Activated effector memory CD4-positive, alpha-beta T cell treated with Interleukin-2 at 50 U/mL for 16 hours (primary cell): ENCODE measurements around the gene FGD4.

Source experiments
- DNase-seq: peaks from one replicate; pipeline ENCODE4 v3.0.0-alpha.2; 2020

The FGD4 gene

GRCh38 chr12:32566663-32567295, 167.4 kb downstream of the FGD4 start:
- DNase-seq, result no peak

GRCh38 chr12:32567296-32567674, 167.9 kb downstream of the FGD4 start:
- DNase-seq, result no peak

DNA sequence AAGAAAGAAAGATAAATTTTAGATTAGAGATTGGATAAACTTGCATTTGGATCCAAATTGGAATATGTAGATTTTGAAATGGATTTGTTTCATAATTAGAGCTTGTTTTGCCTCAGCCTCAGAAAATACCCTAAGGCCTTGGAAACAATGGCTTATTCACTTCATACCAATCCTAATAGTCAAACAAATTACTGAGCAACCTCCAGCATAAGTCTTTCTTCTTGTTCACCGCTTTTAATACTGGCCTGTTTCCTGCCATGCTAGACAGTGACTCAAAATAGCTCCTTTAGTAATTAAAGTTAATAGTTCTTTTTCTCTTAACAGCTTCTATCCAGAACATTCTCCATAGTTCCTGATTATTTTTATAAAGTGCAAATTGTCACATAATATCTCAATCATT, 168.9 kb downstream of the FGD4 start:
- DNase-seq, result no peak

DNA sequence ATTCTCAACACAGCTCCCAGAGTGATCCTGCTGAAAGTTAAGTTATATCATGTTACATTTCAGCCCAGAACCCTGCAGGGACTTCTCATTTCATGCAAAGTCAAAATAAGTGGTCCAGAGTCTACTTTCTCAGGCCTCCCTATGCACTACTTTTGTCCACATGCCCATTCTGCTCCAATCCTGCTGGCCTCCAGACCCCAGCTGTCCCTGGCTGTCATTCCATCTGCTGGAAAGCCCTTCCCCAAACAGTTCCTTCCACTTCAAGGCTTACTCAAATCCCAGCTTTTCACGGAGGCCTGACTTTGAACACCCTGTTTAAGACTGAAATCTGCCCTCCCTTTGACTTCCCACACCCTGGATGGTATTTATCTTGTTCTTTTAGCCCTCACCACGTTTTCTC, 169.9 kb downstream of the FGD4 start:
- no peak for DNase-seq

- DNase-seq, result no peak
These were observed 175.2 kb downstream of the FGD4 start for GRCh38 chr12:32574585-32574984.

DNA sequence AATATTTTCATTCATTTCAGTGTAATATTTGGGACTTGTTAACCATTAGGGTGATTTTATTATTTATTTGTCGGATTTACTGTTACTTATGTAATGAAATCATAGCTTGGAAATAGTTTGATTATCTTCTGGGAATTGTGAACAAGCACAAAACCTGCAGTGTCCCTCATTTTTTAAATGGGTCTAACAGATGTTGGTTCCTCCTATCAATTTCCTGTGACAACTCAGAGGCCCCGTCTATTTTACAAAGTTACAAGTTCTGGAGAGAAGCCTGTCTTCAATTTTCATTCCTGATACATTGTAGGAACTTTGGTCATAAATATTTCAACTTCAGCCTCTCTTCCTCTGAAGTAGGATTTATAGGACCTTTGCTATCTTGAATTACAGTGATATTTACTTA, 178.0 kb downstream of the FGD4 start:
- no peak for DNase-seq

DNA sequence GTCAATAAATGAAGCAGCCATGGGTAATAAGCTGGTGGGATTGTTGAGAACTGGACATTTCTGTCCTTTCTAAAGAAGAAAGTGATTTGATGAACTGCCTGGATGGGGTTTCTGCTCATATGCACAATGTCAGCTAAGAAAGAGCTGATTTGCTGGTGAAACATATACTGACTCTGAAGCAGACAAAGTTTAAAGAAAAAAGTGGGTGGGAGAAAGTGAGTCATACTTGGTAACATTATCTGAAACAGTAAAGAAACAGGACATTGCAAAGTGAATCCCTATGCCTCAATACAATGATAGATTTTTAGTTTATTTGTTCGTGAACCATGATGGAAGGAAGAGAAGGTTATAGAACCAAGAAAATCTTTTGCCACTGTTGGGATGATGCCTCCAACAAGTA, 184.2 kb downstream of the FGD4 start:
- no peak for DNase-seq

- no peak for DNase-seq
These were observed 186.3 kb downstream of the FGD4 start for GRCh38 chr12:32585680-32586079.

- DNase-seq, result no peak
These were observed 187.0 kb downstream of the FGD4 start for GRCh38 chr12:32586390-32586789.

DNA sequence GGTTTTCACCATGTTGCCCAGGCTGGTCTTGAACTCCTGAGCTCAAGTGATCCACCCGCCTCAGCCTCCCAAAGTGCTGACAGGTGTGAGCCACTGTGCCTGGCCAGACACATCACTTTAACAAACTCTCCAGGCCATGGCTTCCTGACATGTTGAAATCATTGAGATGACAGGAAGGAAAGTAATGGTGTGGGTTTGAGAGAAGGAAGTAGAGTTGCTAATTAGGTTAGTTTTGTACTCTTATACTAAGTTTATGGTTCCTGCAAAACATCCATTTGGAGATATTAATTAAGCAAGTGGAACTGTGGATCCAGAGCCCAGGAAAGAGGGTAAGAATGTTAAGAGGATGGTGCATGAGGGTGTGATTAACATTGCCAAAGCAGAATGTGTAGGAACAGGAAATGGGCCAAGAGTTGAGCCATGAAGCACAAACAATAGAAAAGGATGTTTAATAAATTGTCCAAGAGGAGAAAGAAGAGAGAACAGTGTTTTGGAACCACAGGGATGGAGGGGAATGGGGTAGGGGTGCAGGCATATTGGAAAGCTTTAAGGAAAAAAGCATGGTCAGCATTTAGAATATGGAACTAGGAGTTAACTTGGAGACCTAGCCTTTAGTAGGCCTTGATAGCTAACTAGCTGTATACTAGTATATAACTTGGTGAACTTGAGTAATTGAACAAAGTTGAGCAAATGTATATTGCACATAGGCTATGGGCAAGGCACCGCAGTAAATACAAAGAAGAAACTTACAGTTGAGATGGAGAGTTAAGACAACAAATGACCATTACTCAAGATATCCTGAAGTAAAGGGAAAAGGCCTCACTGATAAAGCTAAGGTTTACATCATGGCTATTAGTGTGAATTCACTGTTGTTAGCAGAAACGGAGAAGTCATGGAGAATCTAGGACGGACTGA, 188.5 kb downstream of the FGD4 start:
- DNase-seq, result no peak

DNA sequence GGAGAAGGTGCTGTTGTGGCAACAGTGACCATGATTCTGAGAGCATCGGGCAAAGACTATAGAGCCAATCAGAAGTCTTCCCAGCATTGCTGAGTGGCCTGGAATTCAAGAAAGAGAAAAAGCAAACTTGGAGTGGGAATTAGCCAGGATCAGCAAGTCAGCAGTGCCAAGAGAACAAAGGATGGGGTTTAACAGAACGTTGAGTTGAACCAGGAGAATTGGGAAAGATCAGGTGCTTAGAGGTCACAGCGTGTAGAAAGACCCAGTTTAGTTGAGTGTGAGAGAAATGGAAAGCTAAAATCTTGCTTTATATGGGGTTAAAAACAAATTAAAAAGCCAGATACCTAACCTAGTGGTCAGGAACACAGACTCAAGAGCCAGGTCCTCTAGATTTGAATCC, 189.2 kb downstream of the FGD4 start:
- DNase-seq, result no peak

GRCh38 chr12:32589165-32589865, 190.0 kb downstream of the FGD4 start:
- DNase-seq, result no peak

DNA sequence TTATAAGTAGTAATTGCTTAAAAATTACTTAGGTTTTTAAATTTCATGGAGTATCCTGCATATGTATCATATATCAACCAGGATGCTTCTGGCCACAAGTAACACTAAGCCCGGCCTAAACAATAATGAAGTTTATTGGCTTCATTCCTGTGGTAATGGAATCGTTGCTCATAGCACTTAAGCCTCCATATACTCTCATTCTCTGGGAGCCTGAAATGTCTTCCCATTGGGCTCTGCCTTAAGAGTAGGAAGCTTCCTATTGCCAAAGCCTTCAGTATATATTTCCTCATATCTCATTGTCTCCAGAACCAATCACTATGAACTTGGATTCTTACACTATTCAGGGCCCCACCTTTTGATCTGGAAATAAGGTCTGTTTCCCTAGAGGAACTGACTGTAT, 195.9 kb downstream of the FGD4 start:
- no peak for DNase-seq

- DNase-seq, result no peak
These were observed 196.7 kb downstream of the FGD4 start for GRCh38 chr12:32596030-32596429.

DNA sequence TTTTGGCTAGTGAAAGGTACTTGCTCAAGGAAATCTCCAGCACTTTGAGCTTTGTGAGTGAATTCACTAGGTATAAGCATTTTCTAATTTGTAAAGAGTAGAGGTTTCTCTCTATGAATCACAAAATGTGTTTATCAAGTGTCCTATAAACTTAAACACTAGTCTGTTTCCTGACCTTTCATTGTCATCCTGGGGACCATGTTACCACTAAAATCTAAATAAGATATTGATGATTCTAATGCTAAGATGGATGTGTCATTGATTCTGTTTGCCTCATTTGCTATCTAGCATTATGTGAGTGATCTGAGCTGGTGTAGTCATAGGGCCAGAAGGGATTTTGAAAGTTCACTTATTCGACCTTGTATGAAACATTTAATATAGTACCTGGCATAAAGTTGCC, 199.3 kb downstream of the FGD4 start:
- DNase-seq, result no peak

- no peak for DNase-seq
These were observed 201.3 kb downstream of the FGD4 start for GRCh38 chr12:32600681-32601080.

- DNase-seq, result no peak
These were observed 203.7 kb downstream of the FGD4 start for GRCh38 chr12:32603071-32603470.

- no peak for DNase-seq
These were observed 204.5 kb downstream of the FGD4 start for GRCh38 chr12:32603858-32604257.

- no peak for DNase-seq
These were observed 205.2 kb downstream of the FGD4 start for GRCh38 chr12:32604565-32604964.

GRCh38 chr12:32605326-32606095, 206.2 kb downstream of the FGD4 start:
- DNase-seq, result no peak

GRCh38 chr12:32606443-32606842, 207.1 kb downstream of the FGD4 start:
- DNase-seq, result no peak

GRCh38 chr12:32609966-32610365, 210.6 kb downstream of the FGD4 start:
- DNase-seq, result no peak

- DNase-seq, result no peak
These were observed 212.6 kb downstream of the FGD4 start for GRCh38 chr12:32611986-32612385.
